Activated CD4-positive, CD25-positive, alpha-beta regulatory T cell treated with anti-CD3 and anti-CD28 coated beads, Interleukin-2, amount 50 U/mL, for 16 hours (primary cell): ENCODE data around the gene ANP32A.
"Not testable (repeated sequence)": the region's sequence is repeated elsewhere in the genome, so short reads cannot be mapped to it uniquely, and the experiment has no call there.

Experiments used
- DNase-seq: peaks from one replicate; pipeline ENCODE4 v3.0.0-alpha.2; 2020; ENCODE audit warnings: low read depth, low spot score

ANP32A gene

GRCh38 chr15:68820295-68821189 is at the start of gene ANP32A:
Gene ANP32A, minus strand, starts transcription at chr15:68820895. Its CDS starts 144 bp downstream, at chr15:68820751.
- DNase-seq, result peak; percentile 92

- no peak for DNase-seq
Observed at GRCh38 chr15:68868296-68868695, 47.6 kb upstream of the ANP32A start.

- no peak for DNase-seq
Observed at GRCh38 chr15:68862415-68862814, 41.7 kb upstream of the ANP32A start.

GRCh38 chr15:68858666-68859065 is 38.0 kb upstream of the ANP32A start:
- DNase-seq, result not testable (repeated sequence)

GRCh38 chr15:68857443-68857842 is 36.7 kb upstream of the ANP32A start:
- DNase-seq, result not testable (repeated sequence)

- no peak for DNase-seq
Observed at GRCh38 chr15:68852461-68852860, 31.8 kb upstream of the ANP32A start.

- no peak for DNase-seq
Observed at GRCh38 chr15:68851971-68852370, 31.3 kb upstream of the ANP32A start.

- no peak for DNase-seq
Observed at GRCh38 chr15:68849497-68849896, 28.8 kb upstream of the ANP32A start.

GRCh38 chr15:68846851-68847439 is 26.2 kb upstream of the ANP32A start:
- no peak for DNase-seq

GRCh38 chr15:68844856-68845550 is 24.3 kb upstream of the ANP32A start:
- DNase-seq, result no peak

GRCh38 chr15:68843425-68844311 is 23.0 kb upstream of the ANP32A start:
- DNase-seq, result no peak

GRCh38 chr15:68842958-68843357 is 22.3 kb upstream of the ANP32A start:
- DNase-seq, result no peak

GRCh38 chr15:68834346-68834745 is 13.7 kb upstream of the ANP32A start:
- DNase-seq, result no peak

GRCh38 chr15:68833700-68834331 is 13.1 kb upstream of the ANP32A start:
- no peak for DNase-seq

- DNase-seq, result no peak
Observed at GRCh38 chr15:68830141-68830785, 9.6 kb upstream of the ANP32A start.

- no peak for DNase-seq
Observed at GRCh38 chr15:68829068-68829467, 8.4 kb upstream of the ANP32A start.

- DNase-seq, result no peak
Observed at GRCh38 chr15:68823561-68823960, 2.9 kb upstream of the ANP32A start.

- no peak for DNase-seq
Observed at GRCh38 chr15:68822818-68823217, 2.1 kb upstream of the ANP32A start.

- no peak for DNase-seq
Observed at GRCh38 chr15:68821841-68822381, 1.2 kb upstream of the ANP32A start.

GRCh38 chr15:68821190-68821840 is 620 bp upstream of the ANP32A start:
- DNase-seq, result no peak
